Measurements from ENCODE around the gene EDN2.

EDN2 gene

DNA sequence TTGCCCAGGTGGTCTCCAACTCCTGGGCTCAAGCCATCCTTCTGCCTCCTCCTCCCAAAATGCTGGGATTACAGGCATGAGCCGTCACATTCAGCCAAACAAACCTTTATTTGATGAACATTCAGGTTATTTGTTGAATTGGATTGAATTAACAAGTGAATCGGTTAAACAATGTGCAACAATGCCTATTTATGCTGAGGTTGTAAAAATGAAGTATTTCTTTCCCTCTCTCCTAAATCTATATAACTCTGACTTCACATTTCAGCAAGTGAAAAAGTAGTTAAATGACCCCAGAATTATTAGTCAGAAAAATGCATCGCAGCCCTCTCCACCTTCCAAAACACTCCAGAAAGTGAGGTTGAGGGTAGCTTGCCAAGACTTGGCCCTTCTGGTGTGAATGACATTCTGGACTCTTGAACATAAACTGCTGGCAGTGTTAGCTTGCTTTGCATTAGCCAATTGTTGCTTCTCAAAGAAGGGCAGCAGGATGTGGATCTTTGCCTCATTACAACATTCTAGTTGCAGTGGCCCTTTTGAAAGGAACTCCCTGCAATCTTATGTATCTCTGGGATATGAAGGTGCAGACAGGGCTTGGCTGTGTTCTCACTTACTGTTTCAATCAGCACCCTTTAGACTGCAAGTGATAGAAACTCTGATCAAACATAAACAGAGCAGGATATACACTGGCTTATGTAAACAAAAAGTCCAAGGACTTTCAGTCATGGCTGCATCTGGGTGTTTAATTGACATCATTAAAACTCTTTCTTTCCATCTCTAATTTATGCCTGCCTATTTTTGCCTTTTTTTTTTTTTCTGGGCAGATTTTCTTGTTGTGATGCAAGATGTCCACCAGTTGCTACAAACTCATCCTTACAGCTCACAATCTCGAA is 22.4 kb downstream of the EDN2 start:
- no peak overlapping the region for H2AFZ ChIP-seq (ENCODE audit: low read length, unreplicated experiment)
- H3K4me1 ChIP-seq (ENCODE audit: control insufficient read depth, insufficient read depth, low read length, unreplicated experiment): no peaks in the 10 kb centered on the region
- no peak overlapping the region for H3K27ac ChIP-seq (ENCODE audit: low read depth, low read length)

DNA sequence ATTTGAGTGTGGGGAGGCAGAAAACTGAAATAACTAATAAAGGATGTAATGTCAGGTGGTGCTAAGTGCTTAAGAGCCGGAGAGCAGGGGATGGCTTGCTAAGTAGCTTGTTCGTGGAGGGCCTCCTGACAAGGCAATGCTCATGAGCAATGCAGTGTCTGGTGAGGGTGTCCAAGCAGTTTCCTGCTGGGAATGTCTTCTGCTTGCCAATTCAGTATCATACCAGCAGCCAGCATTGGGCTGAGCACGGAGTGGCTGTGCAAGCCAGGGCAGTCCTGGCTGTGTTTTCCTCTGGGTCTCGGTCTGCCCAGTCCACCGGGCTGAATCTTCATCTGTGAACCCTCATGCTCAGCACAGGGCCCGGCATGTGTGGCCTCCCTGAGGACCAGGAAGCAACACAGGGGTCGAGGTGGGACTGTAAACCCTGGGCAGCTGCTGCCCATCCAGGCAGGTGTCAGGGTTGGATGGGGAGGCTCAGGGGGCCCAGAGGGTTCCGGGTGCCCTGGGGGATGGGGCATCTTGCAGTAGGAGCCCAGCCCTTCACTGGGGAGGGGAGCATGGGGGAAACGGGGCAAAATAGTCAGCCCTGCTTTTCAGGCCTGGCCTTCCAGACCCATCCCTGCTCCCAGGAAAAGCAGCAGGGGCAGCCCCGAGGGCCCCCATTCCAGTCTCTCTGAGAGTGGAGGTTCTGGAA is 27.5 kb downstream of the EDN2 start:
- no peaks in the 10 kb centered on the region for H3K79me2 ChIP-seq (ENCODE audit: control insufficient read depth, insufficient read depth, low read length, unreplicated experiment)
- H2AFZ ChIP-seq (ENCODE audit: low read length, unreplicated experiment): no peak overlapping the region
- H3K27ac ChIP-seq (ENCODE audit: low read depth, low read length): no peak overlapping the region
- H3K4me1 ChIP-seq (ENCODE audit: control insufficient read depth, insufficient read depth, low read length, unreplicated experiment): no peaks in the 10 kb centered on the region
- no peaks in the 10 kb centered on the region for H3K27me3 ChIP-seq (ENCODE audit: insufficient read depth, low read length)
- no peaks in the 10 kb centered on the region for H3K36me3 ChIP-seq (ENCODE audit: insufficient read depth, low read length)
- no peak overlapping the region for H3K4me3 ChIP-seq (ENCODE audit: low read depth, low read length)

More for the DNA sequence above, 22.4 kb downstream of the EDN2 start:
- H3K36me3 ChIP-seq (ENCODE audit: insufficient read depth, low read length): no peaks in the 10 kb centered on the region
- H3K27me3 ChIP-seq (ENCODE audit: insufficient read depth, low read length): no peaks in the 10 kb centered on the region
- no peak overlapping the region for H3K4me3 ChIP-seq (ENCODE audit: low read depth, low read length)
- no peaks in the 10 kb centered on the region for H3K79me2 ChIP-seq (ENCODE audit: control insufficient read depth, insufficient read depth, low read length, unreplicated experiment)

DNA sequence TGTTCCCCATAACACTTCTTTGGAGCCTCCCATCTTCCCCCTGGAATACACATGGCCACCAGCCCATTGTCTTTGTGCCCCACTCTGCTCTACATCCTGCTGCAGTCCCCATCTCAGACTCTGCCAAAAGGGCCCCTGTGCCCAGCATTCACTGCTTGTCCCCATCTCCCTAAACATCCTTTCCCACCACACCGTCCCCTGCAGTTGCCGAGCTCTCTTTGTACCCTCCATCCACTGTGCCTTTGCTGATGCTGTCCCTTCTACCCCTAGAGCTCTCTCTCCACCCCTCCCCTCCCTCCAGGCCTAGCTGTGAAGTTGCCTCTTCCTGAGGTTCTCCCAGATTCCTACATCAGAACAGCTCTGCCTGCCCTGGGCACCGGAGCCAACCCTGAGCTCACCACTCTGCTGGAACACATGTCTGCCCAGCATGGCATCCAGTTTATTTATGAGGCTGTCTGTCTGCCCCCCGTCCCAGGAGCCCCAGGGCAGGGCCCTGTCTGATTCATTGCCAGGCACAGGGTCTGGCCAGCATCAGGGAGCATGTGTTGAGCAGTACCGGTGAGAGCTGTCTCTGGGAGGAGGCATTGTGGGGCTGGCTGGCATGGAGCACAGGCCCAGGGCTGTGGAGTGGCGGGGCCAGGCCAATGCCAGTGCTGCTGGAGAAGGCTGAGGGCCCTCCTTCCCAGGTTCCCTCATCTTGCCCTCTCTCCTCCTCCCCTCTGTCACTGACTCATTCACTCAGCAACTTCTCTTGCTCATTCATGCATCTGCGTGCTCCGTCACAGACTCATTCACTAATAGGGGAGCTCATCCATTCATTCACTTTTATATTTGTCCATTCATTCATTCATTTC is 28.8 kb downstream of the EDN2 start:
- H3K4me1 ChIP-seq (ENCODE audit: control insufficient read depth, insufficient read depth, low read length, unreplicated experiment): no peaks in the 10 kb centered on the region
- H3K4me3 ChIP-seq (ENCODE audit: low read depth, low read length): no peak overlapping the region
- H3K79me2 ChIP-seq (ENCODE audit: control insufficient read depth, insufficient read depth, low read length, unreplicated experiment): no peaks in the 10 kb centered on the region
- H3K27me3 ChIP-seq (ENCODE audit: insufficient read depth, low read length): no peaks in the 10 kb centered on the region
- H3K27ac ChIP-seq (ENCODE audit: low read depth, low read length): no peak overlapping the region
- H3K36me3 ChIP-seq (ENCODE audit: insufficient read depth, low read length): no peaks in the 10 kb centered on the region
- no peak overlapping the region for H2AFZ ChIP-seq (ENCODE audit: low read length, unreplicated experiment)

DNA sequence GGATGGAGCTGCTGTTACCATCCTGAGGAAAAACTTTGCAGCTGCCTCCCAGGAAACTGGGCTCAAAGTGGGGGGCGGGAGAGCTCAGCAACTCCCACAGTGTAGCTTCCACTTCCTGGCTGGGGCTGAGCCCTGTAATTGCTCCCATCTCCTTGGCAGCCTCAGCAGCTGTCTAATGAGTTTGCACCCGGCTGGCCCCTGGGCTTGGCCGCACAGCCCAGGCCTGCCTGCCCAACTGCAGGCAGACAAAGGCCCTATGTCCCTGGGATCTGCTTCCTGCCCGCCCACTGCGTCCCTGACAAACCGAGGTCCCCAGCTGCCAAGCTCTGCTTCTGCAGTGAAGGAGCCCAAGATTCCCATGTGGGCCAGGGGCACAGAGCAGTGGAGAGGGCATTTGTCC is 30.1 kb downstream of the EDN2 start:
- no peak overlapping the region for H2AFZ ChIP-seq (ENCODE audit: low read length, unreplicated experiment)

DNA sequence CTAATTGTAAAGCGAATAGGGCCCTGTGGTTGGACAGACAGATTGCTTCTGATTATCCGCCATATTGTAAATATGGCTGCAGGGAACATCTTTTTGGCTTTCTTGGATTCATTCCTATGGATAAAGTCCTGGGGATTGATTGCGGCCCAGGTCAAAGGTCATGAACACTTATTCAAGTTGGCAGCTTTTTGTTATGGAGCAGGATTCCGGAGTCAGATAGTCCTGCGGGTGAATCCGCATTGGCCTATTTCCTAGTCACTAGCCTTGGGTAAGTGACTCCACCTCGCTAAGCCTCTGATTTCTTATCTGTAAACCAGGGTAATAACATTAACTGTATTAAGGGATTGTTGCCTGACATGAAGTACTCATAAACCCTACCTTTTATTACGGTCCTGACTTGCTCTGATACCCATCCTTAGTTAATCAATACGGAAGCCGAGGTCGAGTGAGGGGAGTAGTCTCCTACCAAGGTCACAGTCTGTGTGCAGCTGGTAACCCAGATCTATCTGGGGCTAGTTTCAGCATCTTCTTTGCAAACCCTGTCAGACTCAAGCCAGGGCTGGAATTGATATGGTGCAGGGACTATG is 31.7 kb downstream of the EDN2 start:
- Histone ChIP-seq H3K4me1 (ENCODE audit: control insufficient read depth, insufficient read depth, low read length, unreplicated experiment) (peaks cover 4% of the 10 kb centered on the region), H3K27me3 (ENCODE audit: insufficient read depth, low read length) (peaks cover under 1% of the 10 kb centered on the region; the same call in 1 of the 2 replicates), H3K79me2 (ENCODE audit: control insufficient read depth, insufficient read depth, low read length, unreplicated experiment) (no peaks in the 10 kb centered on the region), H3K4me3 (ENCODE audit: low read depth, low read length) (no peak overlapping the region), H3K27ac (ENCODE audit: low read depth, low read length) (no peak overlapping the region), H2AFZ (ENCODE audit: low read length, unreplicated experiment) (no peak overlapping the region), H3K36me3 (ENCODE audit: insufficient read depth, low read length) (no peaks in the 10 kb centered on the region)

More for the DNA sequence above, 30.1 kb downstream of the EDN2 start:
- no peak overlapping the region for H3K27ac ChIP-seq (ENCODE audit: low read depth, low read length)
- H3K4me1 ChIP-seq (ENCODE audit: control insufficient read depth, insufficient read depth, low read length, unreplicated experiment): no peaks in the 10 kb centered on the region
- H3K4me3 ChIP-seq (ENCODE audit: low read depth, low read length): no peak overlapping the region
- H3K36me3 ChIP-seq (ENCODE audit: insufficient read depth, low read length): no peaks in the 10 kb centered on the region
- H3K27me3 ChIP-seq (ENCODE audit: insufficient read depth, low read length): no peaks in the 10 kb centered on the region
- H3K79me2 ChIP-seq (ENCODE audit: control insufficient read depth, insufficient read depth, low read length, unreplicated experiment): no peaks in the 10 kb centered on the region

DNA sequence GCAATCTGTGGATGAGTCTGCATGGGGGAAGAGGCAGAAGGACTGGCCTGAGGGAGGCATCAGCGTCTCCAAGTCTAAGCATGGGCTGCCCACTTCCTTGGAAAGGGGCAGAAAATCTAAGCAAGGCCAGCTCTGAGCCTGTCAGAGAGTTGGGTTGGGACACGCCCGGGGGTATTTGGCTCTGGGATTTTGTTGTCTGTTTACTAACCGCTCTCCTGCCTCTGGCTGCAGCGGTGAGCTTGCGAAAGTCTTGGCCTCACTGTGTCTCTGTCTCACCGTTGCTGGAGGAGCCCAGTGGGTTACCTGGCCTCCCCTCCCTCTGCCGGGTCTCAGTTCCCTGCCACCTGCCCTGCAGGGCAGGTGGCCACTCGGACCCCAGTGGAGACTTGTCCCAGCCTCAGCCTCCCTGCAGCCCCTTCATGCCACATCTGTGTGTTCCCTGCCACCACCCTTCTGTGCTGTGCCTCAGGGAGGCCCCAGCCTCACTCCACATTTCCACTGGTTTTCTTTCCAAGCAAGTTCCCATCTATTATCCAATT is 33.7 kb downstream of the EDN2 start:
- H3K79me2 ChIP-seq (ENCODE audit: control insufficient read depth, insufficient read depth, low read length, unreplicated experiment): no peaks in the 10 kb centered on the region
- peaks cover 4% of the 10 kb centered on the region for H3K4me1 ChIP-seq (ENCODE audit: control insufficient read depth, insufficient read depth, low read length, unreplicated experiment)
- H3K36me3 ChIP-seq (ENCODE audit: insufficient read depth, low read length): no peaks in the 10 kb centered on the region
- no peak overlapping the region for H3K27ac ChIP-seq (ENCODE audit: low read depth, low read length)
- H3K27me3 ChIP-seq (ENCODE audit: insufficient read depth, low read length): peaks cover 7% of the 10 kb centered on the region; the same call in 1 of the 2 replicates
- H3K4me3 ChIP-seq (ENCODE audit: low read depth, low read length): no peak overlapping the region
- H2AFZ ChIP-seq (ENCODE audit: low read length, unreplicated experiment): no peak overlapping the region

DNA sequence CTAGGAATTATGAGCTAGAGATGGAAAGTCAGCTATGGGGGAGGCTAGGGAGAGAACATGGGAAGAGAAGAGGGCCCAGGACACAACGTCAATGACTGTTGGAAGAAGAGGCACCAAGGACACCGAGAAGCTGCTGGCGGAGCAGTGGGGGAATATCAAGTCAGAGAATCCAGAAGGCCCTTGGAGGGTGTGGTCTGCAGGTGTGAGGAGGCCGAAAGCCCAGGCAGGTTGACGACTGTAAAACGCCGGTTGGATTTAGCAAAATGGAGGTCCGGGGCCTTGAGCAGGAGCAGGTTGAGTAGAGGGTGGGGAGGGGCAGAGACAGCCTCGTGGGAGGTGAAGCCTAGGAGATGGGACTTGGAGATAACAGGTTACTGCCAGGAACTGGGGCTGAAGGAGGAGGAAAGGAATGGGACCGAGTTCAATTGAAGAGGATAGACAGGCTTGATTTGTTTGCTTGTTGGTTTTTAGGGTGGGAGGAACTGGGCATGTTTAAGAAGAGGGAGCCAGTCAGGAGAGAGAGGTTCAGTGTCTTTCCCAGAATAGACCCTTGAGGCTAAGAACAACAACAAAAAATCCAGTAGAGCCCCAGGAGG is 35.1 kb downstream of the EDN2 start:
- Histone ChIP-seq H3K27ac (ENCODE audit: low read depth, low read length) (no peak overlapping the region), H3K79me2 (ENCODE audit: control insufficient read depth, insufficient read depth, low read length, unreplicated experiment) (no peaks in the 10 kb centered on the region), H3K4me3 (ENCODE audit: low read depth, low read length) (no peak overlapping the region), H3K4me1 (ENCODE audit: control insufficient read depth, insufficient read depth, low read length, unreplicated experiment) (peaks cover 4% of the 10 kb centered on the region), H3K27me3 (ENCODE audit: insufficient read depth, low read length) (peaks cover 7% of the 10 kb centered on the region; the same call in 1 of the 2 replicates), H3K36me3 (ENCODE audit: insufficient read depth, low read length) (no peaks in the 10 kb centered on the region), H2AFZ (ENCODE audit: low read length, unreplicated experiment) (no peak overlapping the region)

GRCh38 chr1:41448821-41449220 is 35.7 kb downstream of the EDN2 start:
- no peak overlapping the region for H2AFZ ChIP-seq (ENCODE audit: low read length, unreplicated experiment)
- no peak overlapping the region for H3K27ac ChIP-seq (ENCODE audit: low read depth, low read length)
- H3K4me1 ChIP-seq (ENCODE audit: control insufficient read depth, insufficient read depth, low read length, unreplicated experiment): peaks cover 4% of the 10 kb centered on the region
- no peaks in the 10 kb centered on the region for H3K36me3 ChIP-seq (ENCODE audit: insufficient read depth, low read length)
- H3K79me2 ChIP-seq (ENCODE audit: control insufficient read depth, insufficient read depth, low read length, unreplicated experiment): no peaks in the 10 kb centered on the region
- peaks cover 7% of the 10 kb centered on the region; the same call in 1 of the 2 replicates for H3K27me3 ChIP-seq (ENCODE audit: insufficient read depth, low read length)
- no peak overlapping the region for H3K4me3 ChIP-seq (ENCODE audit: low read depth, low read length)

GRCh38 chr1:41447995-41448770 is 36.3 kb downstream of the EDN2 start:
- H3K79me2 ChIP-seq (ENCODE audit: control insufficient read depth, insufficient read depth, low read length, unreplicated experiment): no peaks in the 10 kb centered on the region
- no peaks in the 10 kb centered on the region for H3K36me3 ChIP-seq (ENCODE audit: insufficient read depth, low read length)
- H3K27ac ChIP-seq (ENCODE audit: low read depth, low read length): no peak overlapping the region
- H3K27me3 ChIP-seq (ENCODE audit: insufficient read depth, low read length): peaks cover 7% of the 10 kb centered on the region; the same call in 1 of the 2 replicates
- H2AFZ ChIP-seq (ENCODE audit: low read length, unreplicated experiment): no peak overlapping the region
- no peak overlapping the region for H3K4me3 ChIP-seq (ENCODE audit: low read depth, low read length)
- peaks cover 4% of the 10 kb centered on the region for H3K4me1 ChIP-seq (ENCODE audit: control insufficient read depth, insufficient read depth, low read length, unreplicated experiment)

Data from ACC112 (cell line).